ENCODE data around the gene NKAIN1. TPM values are rescaled to one million over a fixed set of nuclear protein-coding genes. Genes with fewer than 3 reads are reported as not detected.

NKAIN1 gene
- total and polyA plus RNA-seq, 3 donors from 2014 or later: 0.39 to 1.5 (median 1.4) TPM

GRCh38 chr1:31259746-31260145 is 20.1 kb upstream of the NKAIN1 start:
- Histone ChIP-seq H3K4me1 (no peaks in the 10 kb centered on the region), H3K36me3 (ENCODE audit: low read depth, missing control alignments) (no peaks in the 10 kb centered on the region), H3K9me3 (no peaks in the 10 kb centered on the region), H3K4me3 (no peak overlapping the region), H3K27me3 (no peaks in the 10 kb centered on the region), H3K27ac (no peak overlapping the region)
- TF ChIP-seq POLR2A (IDR thresholded peaks at IDR 0.05) (no peak), CTCF (IDR thresholded peaks at IDR 0.05) (no peak)
- intact Hi-C loops (cut with DNase I; ENCODE audit: low total_unique reads): no loop called here
- DNase-seq: no peak
- WGBS, 2 donors: 77 to 84% methylated on average over 3 of the region's 3 CpGs

GRCh38 chr1:31258581-31258980 is 18.9 kb upstream of the NKAIN1 start:
- H3K27ac ChIP-seq: no peak overlapping the region
- H3K4me3 ChIP-seq: no peak overlapping the region
- no peaks in the 10 kb centered on the region for H3K36me3 ChIP-seq (ENCODE audit: low read depth, missing control alignments)
- H3K9me3 ChIP-seq: no peaks in the 10 kb centered on the region
- no peaks in the 10 kb centered on the region for H3K4me1 ChIP-seq
- intact Hi-C loops (cut with DNase I; ENCODE audit: low total_unique reads): no loop called here
- TF ChIP-seq POLR2A (IDR thresholded peaks at IDR 0.05) (no peak), CTCF (IDR thresholded peaks at IDR 0.05) (no peak)
- DNase-seq: no peak
- WGBS, 2 donors: 90 to 93% methylated on average over 1 of the region's 1 CpG
- no peaks in the 10 kb centered on the region for H3K27me3 ChIP-seq

- H3K9me3 ChIP-seq: no peaks in the 10 kb centered on the region
- WGBS, 2 donors: 93% methylated on average over 1 of the region's 1 CpG; no CpG with 5 or more reads in 1 of the 2 donors
- no peak overlapping the region for H3K4me3 ChIP-seq
- H3K36me3 ChIP-seq (ENCODE audit: low read depth, missing control alignments): no peaks in the 10 kb centered on the region
- no peaks in the 10 kb centered on the region for H3K27me3 ChIP-seq
- intact Hi-C loops (cut with DNase I; ENCODE audit: low total_unique reads): no loop called here
- DNase-seq: no peak
- no peak overlapping the region for H3K27ac ChIP-seq
- no peaks in the 10 kb centered on the region for H3K4me1 ChIP-seq
- TF ChIP-seq CTCF (IDR thresholded peaks at IDR 0.05) (no peak), POLR2A (IDR thresholded peaks at IDR 0.05) (no peak)
Observed at GRCh38 chr1:31257213-31257612, 17.5 kb upstream of the NKAIN1 start.

- Histone ChIP-seq H3K4me1 (no peaks in the 10 kb centered on the region), H3K27me3 (no peaks in the 10 kb centered on the region), H3K27ac (no peak overlapping the region), H3K4me3 (no peak overlapping the region), H3K9me3 (no peaks in the 10 kb centered on the region), H3K36me3 (ENCODE audit: low read depth, missing control alignments) (no peaks in the 10 kb centered on the region)
- intact Hi-C loops (cut with DNase I; ENCODE audit: low total_unique reads): no loop called here
- no peak for TF ChIP-seq CTCF (IDR thresholded peaks at IDR 0.05)
- no peak for TF ChIP-seq POLR2A (IDR thresholded peaks at IDR 0.05)
- WGBS, 2 donors: 94 to 98% methylated on average over 3 of the region's 3 CpGs
- no peak for DNase-seq
Observed at GRCh38 chr1:31249854-31250253, 10.2 kb upstream of the NKAIN1 start.

GRCh38 chr1:31248276-31248675 is 8.6 kb upstream of the NKAIN1 start:
- H3K9me3 ChIP-seq: no peaks in the 10 kb centered on the region
- no peak overlapping the region for H3K4me3 ChIP-seq
- WGBS, 2 donors: 90 to 95% methylated on average over 4 of the region's 4 CpGs
- no peaks in the 10 kb centered on the region for H3K36me3 ChIP-seq (ENCODE audit: low read depth, missing control alignments)
- no peak for DNase-seq
- H3K27ac ChIP-seq: no peak overlapping the region
- TF ChIP-seq CTCF (IDR thresholded peaks at IDR 0.05): no peak
- TF ChIP-seq POLR2A (IDR thresholded peaks at IDR 0.05): no peak
- intact Hi-C loops (cut with DNase I; ENCODE audit: low total_unique reads): no loop called here
- H3K27me3 ChIP-seq: no peaks in the 10 kb centered on the region
- no peaks in the 10 kb centered on the region for H3K4me1 ChIP-seq

All from testis (tissue), 3 donors.